HG02981 (cell line): ENCODE measurements around the gene BRINP2.

Experiments used
- ATAC-seq: cut with Tn5 transposase; IDR thresholded peaks from one replicate; pipeline ENCODE4 v1.9.1; 2021; ENCODE audit warnings: mild to moderate bottlenecking, moderate library complexity; ENCODE audit not compliant: unreplicated experiment

Gene BRINP2, protein sequence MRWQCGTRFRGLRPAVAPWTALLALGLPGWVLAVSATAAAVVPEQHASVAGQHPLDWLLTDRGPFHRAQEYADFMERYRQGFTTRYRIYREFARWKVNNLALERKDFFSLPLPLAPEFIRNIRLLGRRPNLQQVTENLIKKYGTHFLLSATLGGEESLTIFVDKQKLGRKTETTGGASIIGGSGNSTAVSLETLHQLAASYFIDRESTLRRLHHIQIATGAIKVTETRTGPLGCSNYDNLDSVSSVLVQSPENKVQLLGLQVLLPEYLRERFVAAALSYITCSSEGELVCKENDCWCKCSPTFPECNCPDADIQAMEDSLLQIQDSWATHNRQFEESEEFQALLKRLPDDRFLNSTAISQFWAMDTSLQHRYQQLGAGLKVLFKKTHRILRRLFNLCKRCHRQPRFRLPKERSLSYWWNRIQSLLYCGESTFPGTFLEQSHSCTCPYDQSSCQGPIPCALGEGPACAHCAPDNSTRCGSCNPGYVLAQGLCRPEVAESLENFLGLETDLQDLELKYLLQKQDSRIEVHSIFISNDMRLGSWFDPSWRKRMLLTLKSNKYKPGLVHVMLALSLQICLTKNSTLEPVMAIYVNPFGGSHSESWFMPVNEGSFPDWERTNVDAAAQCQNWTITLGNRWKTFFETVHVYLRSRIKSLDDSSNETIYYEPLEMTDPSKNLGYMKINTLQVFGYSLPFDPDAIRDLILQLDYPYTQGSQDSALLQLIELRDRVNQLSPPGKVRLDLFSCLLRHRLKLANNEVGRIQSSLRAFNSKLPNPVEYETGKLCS

DNA sequence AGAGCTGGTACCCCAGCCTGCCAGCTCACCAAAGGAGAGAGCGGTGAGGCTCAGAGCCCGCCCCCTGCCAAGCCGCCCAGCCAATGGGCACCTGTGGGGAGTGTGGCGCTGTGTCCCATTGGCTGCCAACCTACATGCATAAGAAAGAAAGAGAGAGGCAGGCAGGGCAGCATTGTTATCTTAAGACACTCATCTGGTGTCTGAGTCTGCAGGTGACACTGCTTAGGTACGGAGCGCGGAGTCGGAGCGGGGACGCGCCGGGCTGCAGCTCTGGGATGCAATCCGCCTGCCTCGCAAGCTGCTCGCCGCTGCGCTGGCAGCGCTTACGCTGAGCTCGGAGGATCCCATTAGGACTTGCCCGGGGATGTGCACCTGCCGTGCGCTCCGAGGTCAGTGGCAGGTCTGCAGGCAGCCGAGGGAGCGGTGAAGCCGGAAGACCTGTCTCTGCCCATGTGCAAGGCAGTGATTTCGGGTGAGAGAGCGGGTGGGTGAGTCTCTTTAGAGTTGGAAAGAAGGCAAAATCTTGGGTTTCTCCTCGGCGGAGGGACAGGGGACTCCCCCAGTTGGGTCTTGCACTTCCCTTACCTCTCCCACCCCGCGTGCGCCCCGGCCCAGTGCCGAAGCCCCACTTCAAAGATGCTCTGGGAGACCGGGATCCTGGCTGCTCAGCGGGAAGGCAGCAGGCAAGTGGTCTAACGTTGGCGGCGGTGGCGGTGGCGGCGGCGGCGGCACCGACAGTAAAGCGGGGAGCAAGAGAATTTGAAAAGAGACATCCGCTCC is at the start of gene BRINP2:
Gene BRINP2 (plus strand): TSS at position 203 of the 780 bp plus-strand sequence. CDS start 58,919 bp downstream, outside the sequence.
- ATAC-seq, result peak; percentile 72

DNA sequence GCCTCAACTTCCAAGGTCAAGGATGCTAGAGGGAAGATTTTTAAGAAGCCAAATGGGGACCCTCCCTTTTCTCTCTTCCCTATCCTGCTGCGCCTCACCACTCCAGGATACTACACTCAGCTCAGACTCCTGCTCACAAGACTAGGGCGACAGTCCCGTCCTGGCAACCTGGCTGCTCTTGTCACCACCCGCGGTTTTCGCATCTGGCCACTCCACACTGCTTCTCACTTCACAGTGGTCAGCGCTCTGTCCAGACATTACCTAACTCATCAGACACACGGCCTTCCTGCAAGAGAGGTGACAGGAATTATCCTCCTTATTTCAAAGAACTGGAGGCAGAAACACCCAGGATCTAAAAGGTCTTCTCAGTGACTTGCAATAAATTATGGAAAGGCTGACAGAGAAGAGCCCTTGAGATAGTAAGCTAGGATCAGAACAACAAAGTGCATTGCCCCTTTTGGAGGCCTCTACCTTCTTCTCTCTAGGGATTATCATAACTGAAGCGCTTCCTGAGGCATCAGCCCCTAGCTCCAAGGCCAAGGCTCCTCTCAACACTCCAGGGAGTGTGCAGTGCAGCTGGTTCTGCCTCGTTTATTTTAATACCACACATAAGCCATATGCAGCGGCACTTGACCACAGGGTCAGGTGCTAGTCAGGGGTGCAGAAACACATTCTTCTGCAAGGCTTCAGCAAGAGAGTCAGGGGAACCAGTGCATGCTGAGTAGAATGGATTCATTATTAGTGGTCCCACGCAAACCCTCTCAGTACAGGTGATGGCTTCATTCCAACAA is 48.1 kb upstream of the BRINP2 start:
- ATAC-seq, result no peak

DNA sequence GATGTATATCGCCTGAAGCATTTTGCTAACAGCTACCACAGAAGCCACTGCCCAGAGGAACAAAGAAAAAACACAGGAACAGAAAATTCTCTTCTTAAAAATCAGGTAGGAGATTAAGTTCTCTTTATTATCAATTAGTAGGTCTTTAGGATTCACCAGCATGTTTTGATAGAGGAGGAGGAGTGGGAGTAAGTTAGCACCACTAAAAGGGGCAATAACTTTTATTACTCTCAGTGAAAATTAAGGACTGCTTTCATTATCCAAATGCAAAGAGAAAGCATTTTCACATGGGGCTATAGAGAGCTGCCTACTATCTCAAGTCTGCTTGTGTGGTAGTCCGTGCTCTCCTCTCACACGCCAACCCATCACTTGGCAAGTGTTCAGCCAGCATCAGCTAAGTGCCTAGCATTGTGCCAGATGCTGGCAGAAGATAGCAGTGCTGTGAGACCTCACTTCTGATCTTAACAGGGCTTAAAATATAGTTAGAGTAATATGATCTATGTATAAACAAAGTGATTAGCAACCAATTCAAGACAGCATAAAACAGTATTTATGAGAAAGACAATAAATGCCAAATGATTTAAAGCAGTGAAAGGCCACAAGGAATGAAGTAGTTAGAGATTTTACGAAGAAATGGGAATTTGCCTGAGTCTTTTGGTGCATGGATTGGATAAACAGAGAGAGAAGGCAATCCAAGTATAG is 46.0 kb upstream of the BRINP2 start:
- no peak for ATAC-seq

DNA sequence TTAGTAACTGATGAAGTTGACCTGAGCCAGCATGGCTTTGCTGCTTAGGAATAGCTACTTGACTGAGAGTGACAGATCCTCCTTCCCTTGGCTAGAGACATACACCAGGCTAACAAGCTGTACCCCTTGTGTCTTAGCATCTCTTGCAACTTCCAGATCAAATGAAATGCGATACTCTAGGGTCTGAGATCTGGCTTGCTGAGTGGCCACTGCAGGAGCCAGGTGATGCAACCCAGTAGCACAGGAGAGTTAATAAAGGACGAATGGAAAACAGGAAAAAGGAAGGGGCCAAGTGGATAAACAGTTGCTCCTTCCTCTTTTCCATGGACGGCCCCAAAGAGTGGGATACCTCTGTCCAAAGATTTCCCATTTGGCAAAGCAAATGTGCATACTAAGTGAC is 44.5 kb upstream of the BRINP2 start:
- no peak for ATAC-seq

DNA sequence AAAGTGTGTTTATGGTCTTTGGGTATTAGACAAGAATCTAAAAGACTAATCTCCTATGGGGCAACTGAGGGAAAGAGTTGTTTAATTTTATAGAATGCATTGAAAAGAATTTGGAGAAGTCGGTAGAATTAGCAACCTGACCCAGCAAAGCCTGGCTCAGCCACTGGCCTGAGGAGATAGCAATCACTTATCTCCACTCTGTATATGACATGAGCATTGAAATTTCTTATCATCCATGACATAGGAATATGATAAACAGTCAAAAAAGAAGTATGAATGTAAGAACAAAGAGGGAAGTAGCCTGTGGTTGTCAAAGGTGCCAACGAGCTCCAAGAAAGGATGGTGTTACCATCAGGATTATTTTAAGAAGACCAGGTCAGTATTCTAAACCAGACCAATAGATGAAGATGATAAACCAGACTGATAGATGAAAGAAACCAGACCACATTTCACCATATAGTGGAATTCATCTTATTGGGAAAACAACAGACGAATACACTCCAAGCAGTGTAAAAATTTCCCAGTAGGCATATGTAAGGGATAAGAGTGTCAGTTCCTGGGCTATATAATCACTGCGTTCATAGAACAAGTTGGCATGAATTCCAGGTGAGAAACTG is 42.0 kb upstream of the BRINP2 start:
- ATAC-seq, result no peak

DNA sequence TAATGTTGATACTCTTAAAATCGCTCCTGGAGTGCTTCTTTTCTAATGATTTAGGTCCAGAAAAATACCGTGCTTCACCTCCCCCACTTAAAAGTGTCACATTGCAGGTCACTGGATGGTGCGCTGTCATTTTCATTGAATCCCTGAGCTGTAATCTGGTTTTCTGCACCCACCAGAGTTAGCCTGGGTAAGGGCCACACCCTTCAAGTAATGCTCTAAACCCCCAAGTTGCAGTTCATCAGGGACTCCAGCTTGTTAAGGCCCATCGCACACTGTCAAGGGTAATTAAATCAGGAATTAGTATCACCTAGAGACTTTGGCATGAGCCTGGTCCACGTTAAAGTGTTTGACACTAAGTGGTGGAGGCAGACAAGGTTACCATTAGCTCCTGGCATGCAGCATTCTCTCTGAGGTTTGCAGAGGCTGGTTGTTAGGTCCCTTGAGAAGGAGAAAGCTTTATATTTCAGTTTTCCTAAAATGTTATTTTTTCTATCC is 40.3 kb upstream of the BRINP2 start:
- ATAC-seq, result no peak

DNA sequence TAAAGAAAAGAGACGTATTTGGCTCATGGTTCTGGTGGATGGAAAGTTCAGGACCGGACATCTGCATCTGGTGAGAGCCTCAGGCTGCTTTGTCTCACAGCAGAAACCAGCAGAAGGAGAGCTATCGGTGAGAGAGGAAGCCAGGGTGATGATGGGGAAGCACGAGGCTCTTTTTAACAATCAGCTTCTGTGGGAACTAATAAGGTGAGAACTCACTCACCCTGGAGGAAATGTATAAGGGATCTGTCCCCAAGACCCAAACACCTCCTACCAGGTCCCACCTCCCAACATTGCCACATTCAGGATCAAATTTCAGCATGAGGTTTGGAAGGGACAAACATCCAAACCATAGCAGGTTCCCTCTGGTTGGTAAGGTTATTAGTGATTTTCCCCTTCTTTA is 39.0 kb upstream of the BRINP2 start:
- ATAC-seq, result no peak

DNA sequence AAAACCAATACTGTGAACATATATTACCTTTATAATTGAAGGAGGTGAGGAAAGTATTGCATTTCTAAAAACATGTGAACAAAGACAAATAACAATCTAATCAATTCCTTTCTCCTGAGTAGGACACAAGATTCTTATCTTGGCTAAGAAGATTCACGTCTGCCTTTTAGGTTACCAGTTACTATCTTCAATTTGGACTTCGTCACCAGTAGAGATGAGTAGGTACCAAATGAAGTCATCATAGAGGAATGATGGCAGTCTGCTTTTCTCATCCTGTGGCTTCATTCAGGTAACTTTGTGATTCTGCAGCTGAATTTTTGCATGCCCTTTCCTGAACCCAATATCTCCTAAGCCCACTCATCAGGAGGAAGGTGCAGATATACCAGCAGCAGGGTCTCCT is 38.6 kb upstream of the BRINP2 start:
- no peak for ATAC-seq

DNA sequence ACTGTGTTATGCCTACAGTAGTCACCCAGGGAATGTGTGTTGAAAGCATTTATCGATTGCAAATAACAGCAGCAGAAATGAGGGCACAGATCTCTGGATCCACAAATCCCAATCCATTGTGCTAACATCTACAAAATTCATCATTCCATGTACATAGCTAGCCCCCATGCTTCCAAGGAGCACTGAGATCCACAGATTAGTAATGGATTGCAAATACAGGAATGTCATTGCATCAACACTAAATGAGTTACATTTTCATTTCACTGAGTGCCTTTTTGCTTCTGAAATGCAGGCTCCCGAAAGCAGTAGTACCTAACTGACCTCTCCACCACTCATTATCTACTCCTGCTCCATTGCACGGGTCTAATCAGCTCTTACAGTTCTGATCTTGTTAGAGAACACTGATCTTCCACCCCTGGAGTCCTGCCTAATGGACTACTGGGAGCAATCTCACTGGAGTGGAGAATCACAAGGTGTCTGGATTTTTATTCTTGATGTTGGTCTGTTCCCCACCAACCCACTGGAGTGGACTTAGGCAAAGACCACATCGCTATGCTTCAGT is 36.7 kb upstream of the BRINP2 start:
- no peak for ATAC-seq

DNA sequence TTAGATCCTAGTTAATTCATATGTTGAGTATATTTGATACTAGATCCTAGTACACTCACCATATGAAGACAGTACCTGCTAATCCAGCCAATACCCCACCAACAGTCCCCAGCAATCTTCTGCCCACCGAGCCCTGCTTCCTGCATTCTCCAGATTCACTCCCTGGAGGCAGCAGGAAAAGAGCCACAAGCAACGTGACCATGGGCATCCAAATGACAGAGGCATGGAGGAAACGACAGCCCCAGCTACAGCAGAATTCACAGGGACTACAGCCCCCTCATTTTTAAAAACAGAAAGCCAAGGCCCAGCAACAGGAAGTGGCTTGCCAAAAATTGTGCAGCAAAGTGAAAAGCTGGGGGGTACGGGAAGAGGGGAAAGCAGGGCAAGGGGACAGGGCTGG is 35.5 kb upstream of the BRINP2 start:
- ATAC-seq, result no peak

DNA sequence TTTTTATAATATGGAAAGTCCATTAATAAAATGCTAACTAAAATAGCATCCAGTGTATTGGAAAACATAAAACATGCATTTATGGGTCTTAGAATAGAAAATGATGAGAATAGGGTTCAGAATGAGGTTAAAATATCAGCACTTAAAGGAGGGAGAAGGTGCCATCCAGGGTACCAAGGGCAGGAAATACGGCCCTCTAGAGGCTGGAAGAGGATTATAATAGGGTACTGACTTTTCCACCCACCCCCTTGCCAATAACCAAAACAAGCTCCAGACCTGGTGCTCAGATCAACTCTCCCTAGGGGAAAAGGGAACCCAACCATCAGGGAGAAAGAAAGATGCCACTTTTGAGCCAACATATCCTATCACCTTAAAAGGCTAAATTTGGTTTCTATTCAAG is 32.9 kb upstream of the BRINP2 start:
- ATAC-seq, result no peak

DNA sequence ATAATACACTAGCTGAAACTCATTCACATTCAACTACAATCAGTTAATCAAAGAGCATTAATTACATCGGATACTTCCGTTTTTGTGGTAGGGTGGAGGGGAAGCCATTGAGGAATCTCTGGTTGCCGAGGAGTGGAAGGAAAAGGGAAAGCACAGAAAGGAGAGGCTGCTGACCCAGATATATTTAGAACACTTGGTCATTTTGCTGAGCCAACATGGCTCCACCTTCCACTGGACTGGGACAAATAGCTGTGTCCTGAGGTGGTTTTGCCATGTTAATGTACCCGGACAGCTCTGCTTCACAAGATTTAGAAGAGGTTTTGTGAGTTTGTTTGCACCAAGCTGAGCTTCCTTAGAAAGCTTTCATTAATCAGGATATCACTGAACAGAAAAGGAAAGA is 32.4 kb upstream of the BRINP2 start:
- no peak for ATAC-seq

DNA sequence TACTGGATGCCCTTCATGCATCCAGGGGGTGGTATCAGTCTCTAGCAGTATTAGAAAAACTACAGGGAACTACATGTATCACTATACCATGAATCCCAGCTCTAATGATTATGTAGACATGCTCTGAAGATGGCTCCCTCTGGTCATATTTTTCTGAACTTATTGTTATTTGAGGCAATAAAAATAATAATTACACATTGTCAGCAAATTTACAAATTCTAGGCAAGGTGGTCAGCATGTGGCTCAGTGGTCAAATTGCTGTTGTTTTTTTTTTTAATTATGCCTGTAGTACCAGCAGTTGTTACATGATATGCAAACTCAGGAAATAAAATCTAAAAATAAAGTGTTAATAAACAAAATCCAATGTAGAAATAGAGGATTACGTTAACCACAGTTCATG is 28.7 kb upstream of the BRINP2 start:
- ATAC-seq, result no peak

DNA sequence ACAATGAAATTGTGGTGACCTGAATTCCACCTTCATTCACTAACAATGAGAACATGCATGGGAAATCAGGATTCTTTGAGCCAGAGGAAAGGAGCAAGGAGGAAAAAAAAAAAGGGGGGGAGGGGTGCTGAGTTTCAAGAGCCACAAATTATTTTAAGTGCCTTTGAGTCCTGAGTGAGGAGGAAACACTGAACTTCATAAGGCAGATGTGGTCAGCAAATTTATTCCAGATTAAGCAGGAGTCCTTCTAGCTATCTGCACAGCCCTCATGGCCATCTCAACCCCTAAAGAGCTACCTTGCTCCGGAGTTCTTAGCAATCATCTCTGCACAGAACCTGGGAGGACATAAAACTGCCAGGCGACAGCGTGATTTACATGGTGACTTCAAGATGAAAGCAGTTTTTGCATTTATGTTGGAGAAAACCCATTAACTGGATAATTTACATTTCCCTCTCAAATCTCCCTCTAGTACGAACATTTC is 27.9 kb upstream of the BRINP2 start:
- no peak for ATAC-seq

DNA sequence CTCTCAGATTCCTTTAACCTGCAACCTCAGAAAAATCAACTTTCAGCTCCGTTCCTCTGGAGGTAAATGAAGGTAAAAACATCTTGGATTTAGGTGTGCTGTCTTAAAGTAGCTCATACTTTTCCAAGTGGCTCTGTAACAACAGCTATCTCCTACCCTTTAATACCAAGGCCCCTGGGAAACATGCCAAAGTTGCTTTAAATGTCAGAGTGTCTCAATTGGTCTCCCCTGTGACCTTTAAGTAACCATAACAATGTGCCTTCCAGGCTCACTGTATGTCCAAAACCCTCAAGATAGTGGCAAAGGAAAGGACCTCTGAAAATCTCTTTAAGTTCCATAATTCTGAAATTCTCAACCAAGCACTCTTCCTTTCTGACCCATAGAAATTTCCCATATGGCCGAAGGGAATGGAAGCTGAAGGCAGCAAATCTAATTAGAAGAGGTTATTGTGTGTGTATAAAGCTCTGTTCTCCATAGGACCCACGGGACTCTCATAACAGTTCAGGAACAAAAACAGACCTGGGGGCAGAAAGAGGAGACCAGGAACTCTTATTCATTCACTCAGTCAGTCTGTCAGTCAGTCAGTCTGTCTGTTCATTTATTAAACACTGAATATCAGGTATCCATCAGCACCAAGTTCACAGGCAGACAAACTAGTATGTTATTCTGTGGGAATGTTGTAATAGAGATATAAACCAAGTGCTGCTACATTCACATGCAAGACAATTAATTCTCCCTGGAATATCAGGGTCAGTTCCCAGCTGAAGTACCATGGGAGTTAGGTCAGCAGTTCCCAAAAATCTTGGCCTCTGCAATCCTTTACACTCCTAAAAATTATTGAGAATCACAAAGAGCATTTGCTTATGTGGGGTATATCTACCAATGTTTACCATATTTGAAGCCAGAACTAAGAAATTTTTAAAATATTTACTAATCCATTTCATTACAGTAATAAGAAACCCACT is 25.4 kb upstream of the BRINP2 start:
- ATAC-seq, result no peak

DNA sequence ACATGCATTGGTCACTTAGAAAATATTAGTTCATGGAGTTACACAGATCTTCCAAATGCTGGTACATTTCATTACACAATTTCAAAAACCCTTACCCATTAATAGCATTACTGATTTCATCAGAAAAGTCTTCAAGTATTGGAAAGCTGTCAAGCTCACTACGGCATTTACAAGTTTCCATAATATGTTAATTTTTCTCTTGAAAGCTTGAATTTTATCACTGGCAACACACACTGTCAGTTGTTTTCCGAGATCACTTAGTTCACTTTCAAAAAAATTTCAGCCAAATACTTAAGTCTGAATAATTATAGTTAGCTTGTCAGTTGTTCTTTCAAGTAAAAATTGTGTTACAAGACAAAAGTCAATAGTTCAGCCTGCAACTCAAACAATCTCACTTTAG is 24.3 kb upstream of the BRINP2 start:
- ATAC-seq, result no peak

DNA sequence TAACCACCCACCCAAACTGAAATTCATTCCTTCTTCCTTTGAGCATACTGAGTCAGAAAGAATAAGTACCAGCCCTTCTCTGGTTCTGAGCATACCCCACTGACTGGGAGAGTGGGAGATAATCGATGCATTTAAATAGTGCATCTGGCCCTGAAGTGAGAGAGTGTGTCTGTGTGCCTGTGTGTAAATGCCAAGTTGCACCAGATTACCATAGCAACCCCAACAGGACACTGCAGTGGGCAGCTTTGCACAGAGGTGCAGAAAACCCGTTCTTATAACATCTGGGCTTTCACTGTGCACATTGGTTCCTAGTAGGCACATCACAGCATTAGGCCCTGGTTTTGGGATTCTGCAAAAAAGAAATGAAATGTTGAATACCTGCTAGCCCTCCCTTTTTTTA is 8.5 kb upstream of the BRINP2 start:
- no peak for ATAC-seq

DNA sequence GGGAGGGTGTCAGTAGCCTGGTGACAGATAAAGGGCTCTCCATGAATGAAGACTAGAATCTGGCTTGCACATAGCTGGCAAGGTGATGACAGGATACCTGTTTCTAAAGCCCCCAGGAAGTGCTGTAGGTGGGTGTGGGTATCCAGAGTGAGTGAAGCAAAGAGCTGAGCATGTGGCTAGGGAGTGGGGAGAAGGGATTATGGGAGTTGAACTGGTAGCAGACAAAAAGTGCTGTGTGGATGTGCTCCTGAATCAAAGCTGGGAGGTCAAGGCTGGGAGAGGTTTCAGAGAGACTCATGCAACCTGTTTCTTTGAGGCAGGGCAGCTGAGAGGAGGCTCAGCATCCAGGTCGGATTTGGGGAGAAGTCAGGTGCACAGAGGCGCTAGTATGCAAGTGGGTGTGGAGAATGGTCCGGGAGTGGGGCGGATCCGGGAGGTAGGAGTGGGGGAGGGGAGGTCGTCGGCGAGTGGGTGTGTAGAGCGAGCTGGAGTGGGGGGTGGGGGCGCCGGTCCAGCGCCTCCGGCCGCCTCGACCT is 6.8 kb upstream of the BRINP2 start:
- ATAC-seq, result no peak
